ENCODE data around the gene CEP63.

DNA sequence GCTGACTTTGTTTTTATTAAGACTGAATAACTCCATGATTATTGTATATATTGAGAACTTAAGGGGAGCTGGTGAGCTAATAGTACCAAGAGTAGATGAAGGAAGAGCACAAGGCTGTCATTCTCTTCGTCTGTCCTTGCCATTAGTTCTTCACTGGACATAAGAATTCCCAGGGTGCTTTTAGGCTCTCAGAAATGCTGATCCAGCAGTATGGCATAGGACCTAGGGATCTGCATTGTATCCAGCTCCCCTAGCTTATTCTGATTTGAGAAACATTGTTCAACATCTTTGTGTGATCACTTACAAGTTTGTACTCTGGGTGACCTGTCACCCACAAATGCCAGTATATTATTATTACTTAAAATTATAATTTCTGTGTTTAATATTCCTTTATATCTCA is 47.6 kb downstream of the CEP63 start:
- TF ChIP-seq, protein P1, sequence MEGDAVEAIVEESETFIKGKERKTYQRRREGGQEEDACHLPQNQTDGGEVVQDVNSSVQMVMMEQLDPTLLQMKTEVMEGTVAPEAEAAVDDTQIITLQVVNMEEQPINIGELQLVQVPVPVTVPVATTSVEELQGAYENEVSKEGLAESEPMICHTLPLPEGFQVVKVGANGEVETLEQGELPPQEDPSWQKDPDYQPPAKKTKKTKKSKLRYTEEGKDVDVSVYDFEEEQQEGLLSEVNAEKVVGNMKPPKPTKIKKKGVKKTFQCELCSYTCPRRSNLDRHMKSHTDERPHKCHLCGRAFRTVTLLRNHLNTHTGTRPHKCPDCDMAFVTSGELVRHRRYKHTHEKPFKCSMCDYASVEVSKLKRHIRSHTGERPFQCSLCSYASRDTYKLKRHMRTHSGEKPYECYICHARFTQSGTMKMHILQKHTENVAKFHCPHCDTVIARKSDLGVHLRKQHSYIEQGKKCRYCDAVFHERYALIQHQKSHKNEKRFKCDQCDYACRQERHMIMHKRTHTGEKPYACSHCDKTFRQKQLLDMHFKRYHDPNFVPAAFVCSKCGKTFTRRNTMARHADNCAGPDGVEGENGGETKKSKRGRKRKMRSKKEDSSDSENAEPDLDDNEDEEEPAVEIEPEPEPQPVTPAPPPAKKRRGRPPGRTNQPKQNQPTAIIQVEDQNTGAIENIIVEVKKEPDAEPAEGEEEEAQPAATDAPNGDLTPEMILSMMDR (IDR thresholded peaks at IDR 0.05; ENCODE audit: poor library complexity), result no peak
- no peak for TF ChIP-seq EZH2 (IDR thresholded peaks at IDR 0.05; ENCODE audit: borderline replicate concordance)

Measured in hepatocyte (in vitro differentiated cells).